Hepatocyte (in vitro differentiated cells): ENCODE results near the gene RPRM.

Experiments
- EZH2 ChIP-seq: fragments of 200-600 bp; sonication (generic); IDR thresholded peaks from 2 replicates; pipeline ENCODE4 v1.6.1; 2016; ENCODE audit warnings: antibody characterized with exemption, mild to moderate bottlenecking, borderline replicate concordance
- EZH2phosphoT487 ChIP-seq: fragments of 200-600 bp; sonication (generic); IDR thresholded peaks from one replicate; pipeline ENCODE4 v1.6.1; 2018; ENCODE audit warnings: antibody characterized with exemption, mild to moderate bottlenecking, low read depth, moderate library complexity; ENCODE audit not compliant: unreplicated experiment, severe bottlenecking
- TF ChIP-seq, protein P1 (sequence below): fragments of 200-600 bp; sonication (generic); IDR thresholded peaks from 2 replicates; pipeline ENCODE4 v1.5.1; 2016; ENCODE audit warnings: antibody characterized with exemption, mild to moderate bottlenecking; ENCODE audit not compliant: poor library complexity

- TF ChIP-seq EZH2 (no peak), EZH2phosphoT487 (no peak)
- TF ChIP-seq, protein P1, sequence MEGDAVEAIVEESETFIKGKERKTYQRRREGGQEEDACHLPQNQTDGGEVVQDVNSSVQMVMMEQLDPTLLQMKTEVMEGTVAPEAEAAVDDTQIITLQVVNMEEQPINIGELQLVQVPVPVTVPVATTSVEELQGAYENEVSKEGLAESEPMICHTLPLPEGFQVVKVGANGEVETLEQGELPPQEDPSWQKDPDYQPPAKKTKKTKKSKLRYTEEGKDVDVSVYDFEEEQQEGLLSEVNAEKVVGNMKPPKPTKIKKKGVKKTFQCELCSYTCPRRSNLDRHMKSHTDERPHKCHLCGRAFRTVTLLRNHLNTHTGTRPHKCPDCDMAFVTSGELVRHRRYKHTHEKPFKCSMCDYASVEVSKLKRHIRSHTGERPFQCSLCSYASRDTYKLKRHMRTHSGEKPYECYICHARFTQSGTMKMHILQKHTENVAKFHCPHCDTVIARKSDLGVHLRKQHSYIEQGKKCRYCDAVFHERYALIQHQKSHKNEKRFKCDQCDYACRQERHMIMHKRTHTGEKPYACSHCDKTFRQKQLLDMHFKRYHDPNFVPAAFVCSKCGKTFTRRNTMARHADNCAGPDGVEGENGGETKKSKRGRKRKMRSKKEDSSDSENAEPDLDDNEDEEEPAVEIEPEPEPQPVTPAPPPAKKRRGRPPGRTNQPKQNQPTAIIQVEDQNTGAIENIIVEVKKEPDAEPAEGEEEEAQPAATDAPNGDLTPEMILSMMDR, result no peak
Observed at GRCh38 chr2:153487448-153487847, 8.9 kb upstream of the RPRM start.
